HEK293T (cell line): ENCODE results near the gene ALDH7A1.

Experiments
- BHLHE40 ChIP-seq: fragments of 450-650 bp; IDR thresholded peaks from 2 replicates; pipeline ENCODE4 v1.6.1; 2016; ENCODE audit warnings: mild to moderate bottlenecking, moderate library complexity, borderline replicate concordance
- CTBP1 ChIP-seq: fragments of 450-650 bp; IDR thresholded peaks from 2 replicates; pipeline ENCODE4 v1.6.1; 2016; ENCODE audit warnings: borderline replicate concordance
- ELF4 ChIP-seq: fragments of 450-650 bp; IDR thresholded peaks from 2 replicates; pipeline ENCODE4 v1.6.1; 2017; ENCODE audit warnings: antibody characterized with exemption
- FOXK2 ChIP-seq: fragments of 450-650 bp; IDR thresholded peaks from 2 replicates; pipeline ENCODE4 v1.6.1; 2016; ENCODE audit warnings: mild to moderate bottlenecking
- FOXM1 ChIP-seq: fragments of 450-650 bp; IDR thresholded peaks from 2 replicates; pipeline ENCODE4 v1.6.1; 2017; ENCODE audit warnings: mild to moderate bottlenecking, borderline replicate concordance
- HDGF ChIP-seq: fragments of 450-650 bp; IDR thresholded peaks from 2 replicates; pipeline ENCODE4 v1.6.1; 2017; ENCODE audit warnings: antibody characterized with exemption, borderline replicate concordance
- L3MBTL2 ChIP-seq: fragments of 450-650 bp; conservative IDR thresholded peaks from 2 replicates; pipeline ENCODE4 v1.6.1; 2016; ENCODE audit warnings: mild to moderate bottlenecking
- SP1 ChIP-seq: fragments of 450-650 bp; IDR thresholded peaks from 2 replicates; pipeline ENCODE4 v1.6.1; 2017
- SUZ12 ChIP-seq: fragments of 450-650 bp; IDR thresholded peaks from 2 replicates; pipeline ENCODE4 v1.6.1; 2016; ENCODE audit warnings: mild to moderate bottlenecking
- ZNF384 ChIP-seq: fragments of 450-650 bp; IDR thresholded peaks from 2 replicates; pipeline ENCODE4 v1.6.1; 2016

GRCh38 chr5:126521130-126521529 lies 73.9 kb downstream of the ALDH7A1 start:
- no peak for TF ChIP-seq L3MBTL2
- no peak for TF ChIP-seq FOXK2
- no peak for TF ChIP-seq BHLHE40
- TF ChIP-seq ZNF384, result no peak
- TF ChIP-seq ELF4, result no peak
- no peak for TF ChIP-seq FOXM1
- no peak for TF ChIP-seq SP1
- no peak for TF ChIP-seq CTBP1
- TF ChIP-seq SUZ12, result no peak
- TF ChIP-seq HDGF, result no peak
